ENCODE data around the gene SP140L. TPM values are rescaled to one million over a fixed set of nuclear protein-coding genes. Genes with fewer than 3 reads are reported as not detected.
"Not testable (repeated sequence)": the region's sequence is repeated elsewhere in the genome, so short reads cannot be mapped to it uniquely, and the experiment has no call there.

The SP140L gene
- total RNA-seq, 1 donor from 2014 or later, result 2.2 TPM

DNA sequence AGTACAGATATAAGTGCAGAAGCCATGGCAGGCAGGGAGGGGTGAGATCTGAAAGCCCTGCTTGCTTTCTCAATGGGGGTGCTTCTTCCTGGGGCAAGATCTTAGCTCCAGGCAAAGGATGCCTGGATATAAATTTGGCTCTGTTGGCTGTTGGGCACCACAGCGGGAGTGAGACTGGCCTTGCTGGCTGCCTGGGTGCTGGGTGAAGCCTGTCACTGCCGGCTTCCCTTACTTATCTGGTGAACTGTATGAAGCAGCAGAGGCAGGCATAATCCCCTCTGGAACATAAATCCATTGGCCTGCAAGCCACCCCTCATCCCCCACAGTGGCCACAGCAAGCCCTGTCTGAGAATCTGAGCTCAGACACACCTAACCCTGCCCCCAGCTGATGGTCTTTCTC, 27.4 kb upstream of the SP140L start:
- no peaks in the 10 kb centered on the region for H3K4me1 Mint-ChIP-seq
- H3K4me3 Mint-ChIP-seq, result no peak overlapping the region
- no peak for DNase-seq (ENCODE audit: low read depth, low spot score)
- H3K36me3 Mint-ChIP-seq (ENCODE audit: low read depth), result no peaks in the 10 kb centered on the region
- TF ChIP-seq, protein P1, sequence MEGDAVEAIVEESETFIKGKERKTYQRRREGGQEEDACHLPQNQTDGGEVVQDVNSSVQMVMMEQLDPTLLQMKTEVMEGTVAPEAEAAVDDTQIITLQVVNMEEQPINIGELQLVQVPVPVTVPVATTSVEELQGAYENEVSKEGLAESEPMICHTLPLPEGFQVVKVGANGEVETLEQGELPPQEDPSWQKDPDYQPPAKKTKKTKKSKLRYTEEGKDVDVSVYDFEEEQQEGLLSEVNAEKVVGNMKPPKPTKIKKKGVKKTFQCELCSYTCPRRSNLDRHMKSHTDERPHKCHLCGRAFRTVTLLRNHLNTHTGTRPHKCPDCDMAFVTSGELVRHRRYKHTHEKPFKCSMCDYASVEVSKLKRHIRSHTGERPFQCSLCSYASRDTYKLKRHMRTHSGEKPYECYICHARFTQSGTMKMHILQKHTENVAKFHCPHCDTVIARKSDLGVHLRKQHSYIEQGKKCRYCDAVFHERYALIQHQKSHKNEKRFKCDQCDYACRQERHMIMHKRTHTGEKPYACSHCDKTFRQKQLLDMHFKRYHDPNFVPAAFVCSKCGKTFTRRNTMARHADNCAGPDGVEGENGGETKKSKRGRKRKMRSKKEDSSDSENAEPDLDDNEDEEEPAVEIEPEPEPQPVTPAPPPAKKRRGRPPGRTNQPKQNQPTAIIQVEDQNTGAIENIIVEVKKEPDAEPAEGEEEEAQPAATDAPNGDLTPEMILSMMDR (conservative IDR thresholded peaks at IDR 0.05), result no peak
- no peak overlapping the region for H3K27ac Mint-ChIP-seq (ENCODE audit: unreplicated experiment)
- peaks cover 11% of the 10 kb centered on the region for H3K9me3 Mint-ChIP-seq
- H3K27me3 Mint-ChIP-seq (ENCODE audit: low read depth), result peaks cover 11% of the 10 kb centered on the region

DNA sequence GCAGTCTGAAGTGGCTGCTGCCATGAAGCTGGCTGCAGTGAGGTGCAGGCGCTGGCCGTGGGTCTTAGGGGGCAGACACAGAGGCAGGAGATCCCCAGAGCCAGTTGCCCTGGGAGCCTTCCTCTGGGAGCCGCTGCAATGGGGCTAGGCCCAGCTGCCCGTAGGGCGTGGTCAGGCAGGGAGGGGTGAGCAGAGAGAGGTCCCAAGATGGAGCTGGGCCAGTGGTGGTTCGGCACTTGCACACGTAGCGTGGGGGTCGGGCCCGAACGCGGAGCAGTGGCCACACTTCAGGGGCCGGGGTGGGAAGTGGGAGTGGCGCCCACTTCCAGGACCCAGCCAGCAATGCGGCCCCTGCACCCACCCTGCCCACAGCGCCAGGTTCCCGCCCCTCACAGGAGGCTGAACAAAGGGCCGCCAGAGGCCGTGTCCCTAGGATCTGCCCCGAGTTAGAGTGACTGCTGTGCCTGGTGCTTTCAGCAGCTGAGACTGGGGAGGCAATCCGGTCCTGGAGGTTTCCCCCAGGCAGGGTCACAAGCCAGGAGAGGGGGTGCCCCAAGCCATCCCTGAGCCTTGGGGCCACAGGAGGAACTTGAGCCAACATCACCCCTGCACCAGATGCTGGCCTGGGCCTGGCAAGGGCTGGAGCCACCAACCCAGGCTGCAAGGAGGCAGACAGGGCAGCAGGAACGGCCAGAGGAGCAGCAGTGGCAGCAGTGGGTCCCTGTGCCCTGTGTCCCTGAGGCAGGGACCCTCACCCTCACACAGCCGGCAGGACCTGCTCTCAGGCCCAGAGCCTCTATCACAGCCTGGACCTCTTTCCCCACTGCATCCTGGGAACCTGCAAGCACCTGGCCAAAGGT, 21.3 kb upstream of the SP140L start:
- Mint-ChIP-seq H3K36me3 (ENCODE audit: low read depth) (no peaks in the 10 kb centered on the region), H3K27ac (ENCODE audit: unreplicated experiment) (no peak overlapping the region), H3K4me1 (no peaks in the 10 kb centered on the region), H3K27me3 (ENCODE audit: low read depth) (peaks cover 4% of the 10 kb centered on the region), H3K4me3 (no peak overlapping the region), H3K9me3 (peaks cover 5% of the 10 kb centered on the region)
- TF ChIP-seq, protein P1 (conservative IDR thresholded peaks at IDR 0.05), result no peak
- DNase-seq (ENCODE audit: low read depth, low spot score), result no peak

DNA sequence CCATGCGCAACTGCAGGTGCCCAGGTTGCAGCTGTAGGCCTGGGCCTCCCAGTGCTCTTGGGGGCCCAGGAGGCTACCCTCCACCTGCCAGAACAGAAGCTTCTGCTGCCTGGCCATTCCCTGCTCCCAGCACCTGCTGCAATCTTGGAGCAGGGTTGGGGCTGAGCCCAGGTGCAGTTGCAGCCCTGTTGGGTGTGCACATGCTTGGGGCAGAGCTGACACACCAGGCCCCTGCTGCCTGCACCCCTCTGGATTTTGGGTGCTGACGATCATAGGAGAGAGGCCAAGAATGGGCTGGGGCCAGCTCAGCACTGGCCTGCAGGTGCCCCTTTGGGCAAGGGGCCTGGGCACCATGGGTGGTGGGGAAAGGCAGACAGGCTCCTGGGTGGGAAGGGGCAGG, 20.5 kb upstream of the SP140L start:
- Mint-ChIP-seq H3K36me3 (ENCODE audit: low read depth) (no peaks in the 10 kb centered on the region), H3K4me1 (no peaks in the 10 kb centered on the region), H3K9me3 (peaks cover 2% of the 10 kb centered on the region), H3K27me3 (ENCODE audit: low read depth) (peaks cover 2% of the 10 kb centered on the region), H3K4me3 (no peak overlapping the region), H3K27ac (ENCODE audit: unreplicated experiment) (no peak overlapping the region)
- TF ChIP-seq, protein P1 (conservative IDR thresholded peaks at IDR 0.05), result no peak
- DNase-seq (ENCODE audit: low read depth, low spot score), result no peak

DNA sequence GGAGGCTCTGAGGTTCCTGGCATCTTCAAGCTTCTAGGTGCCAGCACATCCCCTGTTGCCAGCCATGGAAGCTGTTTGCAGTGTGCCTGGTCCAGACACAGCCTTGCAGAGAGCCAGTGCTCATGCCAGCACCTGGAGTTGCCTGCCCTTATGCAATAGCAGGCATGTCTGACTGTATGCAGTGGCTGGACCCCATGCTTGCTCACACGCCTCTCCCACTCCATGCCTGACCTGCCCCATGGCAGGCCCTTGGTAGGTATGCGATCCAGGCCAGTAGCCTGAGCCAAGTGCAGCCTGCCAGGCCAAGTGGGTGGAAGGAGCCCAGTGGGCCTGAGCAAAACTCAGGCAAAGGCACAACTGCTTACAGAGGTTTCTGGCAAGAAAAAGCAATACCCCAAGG, 19.5 kb upstream of the SP140L start:
- H3K27me3 Mint-ChIP-seq (ENCODE audit: low read depth), result peaks cover 2% of the 10 kb centered on the region
- TF ChIP-seq, protein P1 (conservative IDR thresholded peaks at IDR 0.05), result no peak
- H3K27ac Mint-ChIP-seq (ENCODE audit: unreplicated experiment), result no peak overlapping the region
- no peaks in the 10 kb centered on the region for H3K36me3 Mint-ChIP-seq (ENCODE audit: low read depth)
- H3K4me1 Mint-ChIP-seq, result no peaks in the 10 kb centered on the region
- no peak overlapping the region for H3K4me3 Mint-ChIP-seq
- no peaks in the 10 kb centered on the region for H3K9me3 Mint-ChIP-seq
- no peak for DNase-seq (ENCODE audit: low read depth, low spot score)

DNA sequence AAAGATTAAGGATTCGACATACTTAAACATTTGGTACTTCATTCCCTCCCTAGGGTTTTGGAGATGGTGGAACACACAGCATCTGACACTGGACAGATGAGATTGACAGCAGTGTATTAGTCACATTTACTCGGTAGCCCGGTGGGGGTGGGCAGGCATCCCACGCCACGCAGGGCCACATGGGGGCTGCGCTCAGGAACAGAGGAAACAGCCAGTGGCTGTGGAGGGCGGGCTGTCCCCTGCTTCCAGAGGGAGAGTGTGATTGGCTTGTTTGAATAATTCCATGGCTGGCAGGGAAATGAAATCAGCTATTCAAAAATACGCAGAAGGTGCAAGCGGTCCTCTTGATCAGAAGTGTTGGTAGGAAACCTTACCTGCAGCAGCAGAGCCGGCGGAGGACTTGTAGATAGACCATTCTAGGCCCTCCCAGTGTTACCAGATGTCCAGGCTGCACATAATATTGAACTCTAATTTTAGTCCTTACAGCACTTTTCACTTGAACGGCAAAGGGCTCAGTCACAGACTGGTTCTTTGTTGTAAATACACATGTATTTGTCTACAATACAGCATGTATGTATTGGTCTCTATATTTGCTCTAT, 18.5 kb upstream of the SP140L start:
- TF ChIP-seq, protein P1 (conservative IDR thresholded peaks at IDR 0.05), result no peak
- Mint-ChIP-seq H3K27ac (ENCODE audit: unreplicated experiment) (no peak overlapping the region), H3K4me3 (no peak overlapping the region), H3K36me3 (ENCODE audit: low read depth) (no peaks in the 10 kb centered on the region), H3K4me1 (no peaks in the 10 kb centered on the region), H3K9me3 (no peaks in the 10 kb centered on the region), H3K27me3 (ENCODE audit: low read depth) (no peaks in the 10 kb centered on the region)
- no peak for DNase-seq (ENCODE audit: low read depth, low spot score)

DNA sequence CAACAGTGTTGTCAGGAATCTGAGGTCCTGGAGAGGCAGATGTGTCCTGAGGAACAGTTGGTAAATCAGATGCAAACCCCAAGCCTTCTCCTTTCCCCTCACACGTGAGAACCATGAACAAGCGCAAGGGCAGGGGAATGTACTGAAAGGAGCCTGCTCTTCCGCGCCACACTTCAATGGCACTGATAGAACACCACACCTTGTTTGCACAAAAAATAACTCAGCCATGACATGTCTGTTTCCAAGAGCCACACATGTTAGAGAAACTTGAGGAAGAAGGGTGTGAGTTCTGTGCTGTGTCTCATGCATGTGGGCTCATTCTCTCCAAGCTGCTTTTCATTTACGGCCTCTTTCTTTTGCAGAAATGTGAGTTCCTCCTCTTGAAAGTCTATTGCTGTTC, 16.2 kb upstream of the SP140L start:
- DNase-seq (ENCODE audit: low read depth, low spot score); H3K4me1 Mint-ChIP-seq; H3K27ac Mint-ChIP-seq (ENCODE audit: unreplicated experiment); H3K27me3 Mint-ChIP-seq (ENCODE audit: low read depth); H3K9me3 Mint-ChIP-seq; H3K36me3 Mint-ChIP-seq (ENCODE audit: low read depth); H3K4me3 Mint-ChIP-seq: not testable (repeated sequence)

DNA sequence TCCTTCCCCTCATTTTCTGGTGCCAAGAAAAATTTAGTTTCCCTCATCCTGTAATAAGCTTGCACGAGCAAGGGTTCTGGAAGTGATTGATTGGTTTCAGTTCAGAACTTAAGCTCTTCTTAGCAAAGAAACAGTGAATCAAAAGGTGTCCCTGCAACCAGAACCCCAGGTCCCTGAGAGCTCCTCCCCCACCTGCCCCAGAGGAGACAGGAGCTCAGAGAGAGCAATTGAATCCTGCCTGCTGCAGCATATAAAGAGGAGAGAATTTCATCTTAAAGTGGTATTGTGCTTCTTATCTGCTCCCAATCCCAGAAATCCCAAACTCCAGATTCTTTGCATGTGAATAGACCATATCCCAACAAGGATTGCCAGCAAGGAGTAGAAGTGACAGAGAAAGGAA, 15.4 kb upstream of the SP140L start:
- H3K27ac Mint-ChIP-seq (ENCODE audit: unreplicated experiment); H3K4me3 Mint-ChIP-seq; H3K4me1 Mint-ChIP-seq: not testable (repeated sequence)

More for the DNA sequence above, 15.4 kb upstream of the SP140L start:
- DNase-seq (ENCODE audit: low read depth, low spot score); H3K9me3 Mint-ChIP-seq; H3K27me3 Mint-ChIP-seq (ENCODE audit: low read depth); H3K36me3 Mint-ChIP-seq (ENCODE audit: low read depth): not testable (repeated sequence)
